Hepatocyte (in vitro differentiated cells): ENCODE measurements around the gene SZRD1.

Experiments
- EZH2phosphoT487 ChIP-seq: fragments of 200-600 bp; sonication (generic); IDR thresholded peaks from one replicate; pipeline ENCODE4 v1.6.1; 2018; ENCODE audit warnings: antibody characterized with exemption, mild to moderate bottlenecking, low read depth, moderate library complexity; ENCODE audit not compliant: unreplicated experiment, severe bottlenecking
- TF ChIP-seq, protein P1 (sequence below): fragments of 200-600 bp; sonication (generic); IDR thresholded peaks from 2 replicates; pipeline ENCODE4 v1.5.1; 2016; ENCODE audit warnings: antibody characterized with exemption, mild to moderate bottlenecking; ENCODE audit not compliant: poor library complexity

GRCh38 chr1:16430606-16431005 lies 63.6 kb downstream of the SZRD1 start:
- TF ChIP-seq, protein P1, sequence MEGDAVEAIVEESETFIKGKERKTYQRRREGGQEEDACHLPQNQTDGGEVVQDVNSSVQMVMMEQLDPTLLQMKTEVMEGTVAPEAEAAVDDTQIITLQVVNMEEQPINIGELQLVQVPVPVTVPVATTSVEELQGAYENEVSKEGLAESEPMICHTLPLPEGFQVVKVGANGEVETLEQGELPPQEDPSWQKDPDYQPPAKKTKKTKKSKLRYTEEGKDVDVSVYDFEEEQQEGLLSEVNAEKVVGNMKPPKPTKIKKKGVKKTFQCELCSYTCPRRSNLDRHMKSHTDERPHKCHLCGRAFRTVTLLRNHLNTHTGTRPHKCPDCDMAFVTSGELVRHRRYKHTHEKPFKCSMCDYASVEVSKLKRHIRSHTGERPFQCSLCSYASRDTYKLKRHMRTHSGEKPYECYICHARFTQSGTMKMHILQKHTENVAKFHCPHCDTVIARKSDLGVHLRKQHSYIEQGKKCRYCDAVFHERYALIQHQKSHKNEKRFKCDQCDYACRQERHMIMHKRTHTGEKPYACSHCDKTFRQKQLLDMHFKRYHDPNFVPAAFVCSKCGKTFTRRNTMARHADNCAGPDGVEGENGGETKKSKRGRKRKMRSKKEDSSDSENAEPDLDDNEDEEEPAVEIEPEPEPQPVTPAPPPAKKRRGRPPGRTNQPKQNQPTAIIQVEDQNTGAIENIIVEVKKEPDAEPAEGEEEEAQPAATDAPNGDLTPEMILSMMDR = no peak
- TF ChIP-seq EZH2phosphoT487 = no peak
